H1 (cell line): ENCODE data around the gene CLDN16.

ENCODE experiments used
- CHD2 ChIP-seq: IDR thresholded peaks from 2 replicates; pipeline ENCODE4 v1.6.1; 2012; ENCODE audit warnings: low read length, improper control_type of control experiment
- EZH2 ChIP-seq: fragments of 200-600 bp; sonication (generic); IDR thresholded peaks from 2 replicates; pipeline ENCODE4 v1.7.1; 2012; ENCODE audit warnings: low read depth, mild to moderate bottlenecking, moderate library complexity, low read length, inconsistent platforms; ENCODE audit not compliant: severe bottlenecking
- KDM1A ChIP-seq: fragments of 200-600, 300-600 bp; sonication (generic); IDR thresholded peaks from 2 replicates; pipeline ENCODE4 v1.7.1; 2016; ENCODE audit warnings: mild to moderate bottlenecking, low read length, borderline replicate concordance
- POLR2AphosphoS5 ChIP-seq: IDR thresholded peaks from 2 replicates; pipeline ENCODE4 v1.6.1; 2011; ENCODE audit warnings: low read depth, low read length
- TF ChIP-seq, protein P1 (sequence below), 3 experiments: IDR thresholded peaks; 1 replicate in 2 of 3; 2 replicates in 1 of 3; pipeline versions ENCODE4 v1.5.1 to v1.6.1; 2011; ENCODE audit warnings: low read length in 3 of 3, mild to moderate bottlenecking in 3 of 3, inconsistent platforms in 2 of 3, low read depth in 1 of 3, moderate library complexity in 1 of 3; ENCODE audit not compliant: insufficient read depth in 1 of 3; ENCODE audit errors: control extremely low read depth in 1 of 3

DNA sequence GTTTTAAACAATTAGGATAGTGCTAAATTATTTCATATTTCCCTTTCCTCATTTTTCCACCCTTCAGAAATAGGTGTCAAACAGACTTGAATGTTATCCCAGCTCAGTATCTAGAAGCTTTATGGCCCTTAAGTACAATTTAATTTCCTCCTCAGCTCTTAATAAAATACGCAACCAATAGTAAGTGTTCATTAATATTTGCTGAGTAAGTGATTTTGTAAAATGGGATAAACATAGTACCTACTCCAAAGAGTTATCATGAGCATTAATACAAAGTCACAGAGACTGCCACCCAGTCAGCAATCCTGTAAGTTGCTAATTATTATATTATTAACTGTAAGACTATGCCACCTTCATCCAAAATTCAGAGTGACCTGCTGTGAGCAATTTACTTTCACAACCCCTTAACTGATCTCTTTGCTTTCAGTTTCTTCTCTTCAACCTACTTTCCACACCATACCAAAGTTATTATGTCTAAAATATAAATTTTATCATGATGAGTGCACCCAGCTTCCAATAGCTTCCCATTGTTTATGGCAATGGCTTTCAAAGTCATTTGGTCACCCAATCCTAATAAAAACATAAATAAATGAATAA is 35.0 kb upstream of the CLDN16 start:
- TF ChIP-seq EZH2, result no peak
- no peak for TF ChIP-seq KDM1A
- TF ChIP-seq, protein P1, sequence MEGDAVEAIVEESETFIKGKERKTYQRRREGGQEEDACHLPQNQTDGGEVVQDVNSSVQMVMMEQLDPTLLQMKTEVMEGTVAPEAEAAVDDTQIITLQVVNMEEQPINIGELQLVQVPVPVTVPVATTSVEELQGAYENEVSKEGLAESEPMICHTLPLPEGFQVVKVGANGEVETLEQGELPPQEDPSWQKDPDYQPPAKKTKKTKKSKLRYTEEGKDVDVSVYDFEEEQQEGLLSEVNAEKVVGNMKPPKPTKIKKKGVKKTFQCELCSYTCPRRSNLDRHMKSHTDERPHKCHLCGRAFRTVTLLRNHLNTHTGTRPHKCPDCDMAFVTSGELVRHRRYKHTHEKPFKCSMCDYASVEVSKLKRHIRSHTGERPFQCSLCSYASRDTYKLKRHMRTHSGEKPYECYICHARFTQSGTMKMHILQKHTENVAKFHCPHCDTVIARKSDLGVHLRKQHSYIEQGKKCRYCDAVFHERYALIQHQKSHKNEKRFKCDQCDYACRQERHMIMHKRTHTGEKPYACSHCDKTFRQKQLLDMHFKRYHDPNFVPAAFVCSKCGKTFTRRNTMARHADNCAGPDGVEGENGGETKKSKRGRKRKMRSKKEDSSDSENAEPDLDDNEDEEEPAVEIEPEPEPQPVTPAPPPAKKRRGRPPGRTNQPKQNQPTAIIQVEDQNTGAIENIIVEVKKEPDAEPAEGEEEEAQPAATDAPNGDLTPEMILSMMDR (IDR thresholded peaks at IDR 0.05; ENCODE audit: control extremely low read depth in 1 of 3, insufficient read depth in 1 of 3, low read depth in 1 of 3, low read length in 3 of 3), result no peak
- TF ChIP-seq POLR2AphosphoS5, result no peak
- no peak for TF ChIP-seq CHD2
